Measurements from ENCODE around the gene CCL5.

- TF ChIP-seq, protein P1, sequence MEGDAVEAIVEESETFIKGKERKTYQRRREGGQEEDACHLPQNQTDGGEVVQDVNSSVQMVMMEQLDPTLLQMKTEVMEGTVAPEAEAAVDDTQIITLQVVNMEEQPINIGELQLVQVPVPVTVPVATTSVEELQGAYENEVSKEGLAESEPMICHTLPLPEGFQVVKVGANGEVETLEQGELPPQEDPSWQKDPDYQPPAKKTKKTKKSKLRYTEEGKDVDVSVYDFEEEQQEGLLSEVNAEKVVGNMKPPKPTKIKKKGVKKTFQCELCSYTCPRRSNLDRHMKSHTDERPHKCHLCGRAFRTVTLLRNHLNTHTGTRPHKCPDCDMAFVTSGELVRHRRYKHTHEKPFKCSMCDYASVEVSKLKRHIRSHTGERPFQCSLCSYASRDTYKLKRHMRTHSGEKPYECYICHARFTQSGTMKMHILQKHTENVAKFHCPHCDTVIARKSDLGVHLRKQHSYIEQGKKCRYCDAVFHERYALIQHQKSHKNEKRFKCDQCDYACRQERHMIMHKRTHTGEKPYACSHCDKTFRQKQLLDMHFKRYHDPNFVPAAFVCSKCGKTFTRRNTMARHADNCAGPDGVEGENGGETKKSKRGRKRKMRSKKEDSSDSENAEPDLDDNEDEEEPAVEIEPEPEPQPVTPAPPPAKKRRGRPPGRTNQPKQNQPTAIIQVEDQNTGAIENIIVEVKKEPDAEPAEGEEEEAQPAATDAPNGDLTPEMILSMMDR (IDR thresholded peaks at IDR 0.05) = no peak
- TF ChIP-seq ZFX (IDR thresholded peaks at IDR 0.05; ENCODE audit: borderline replicate concordance) = no peak
Measured at GRCh38 chr17:35901631-35902175, 21.5 kb upstream of the CCL5 start.
